Small intestine (tissue), 7 donors: ENCODE data around the gene ADSS2. TPM values are rescaled to one million over a fixed set of nuclear protein-coding genes. Genes with fewer than 3 reads are reported as not detected.

ENCODE experiments used
- DNase-seq, 2 donors: peaks; one replicate each; pipeline versions ENCODE4 v3.0.0 to v3.0.0-alpha.2; 2013
- FAIRE-seq: peaks from 2 replicates; lab custom pipeline; 2012; peaks lifted over from hg19 to GRCh38; lab: Jason Lieb, UNC
- H3K27ac ChIP-seq, 3 donors: one replicate each; pipeline ENCODE4 v1.5.1; 2013; ENCODE audit warnings: low read length in 2 of 3, mild to moderate bottlenecking in 2 of 3, control low read depth in 1 of 3, inconsistent platforms in 1 of 3, low read depth in 1 of 3, moderate library complexity in 1 of 3
- H3K27me3 ChIP-seq, 3 donors: one replicate each; pipeline ENCODE4 v1.6.1; 2013; ENCODE audit warnings: low read length in 3 of 3, inconsistent platforms in 1 of 3; ENCODE audit not compliant: control insufficient read depth in 3 of 3, insufficient read depth in 3 of 3
- H3K36me3 ChIP-seq, 3 donors: one replicate each; pipeline ENCODE4 v1.6.1; 2013; ENCODE audit warnings: low read length in 3 of 3, inconsistent platforms in 1 of 3, low read depth in 1 of 3, mild to moderate bottlenecking in 1 of 3, moderate library complexity in 1 of 3; ENCODE audit not compliant: control insufficient read depth in 3 of 3, insufficient read depth in 2 of 3
- H3K4me1 ChIP-seq, 3 donors: one replicate each; pipeline ENCODE4 v1.6.1; 2013; ENCODE audit warnings: low read length in 2 of 3, inconsistent platforms in 1 of 3, low read depth in 1 of 3, mild to moderate bottlenecking in 1 of 3, moderate library complexity in 1 of 3; ENCODE audit not compliant: control insufficient read depth in 3 of 3, insufficient read depth in 2 of 3
- H3K4me3 ChIP-seq, 3 donors: one replicate each; pipeline ENCODE4 v1.5.1; 2013; ENCODE audit warnings: low read length in 3 of 3, control low read depth in 1 of 3, inconsistent platforms in 1 of 3, low read depth in 1 of 3, mild to moderate bottlenecking in 1 of 3, moderate library complexity in 1 of 3
- H3K9me3 ChIP-seq, 2 donors: one replicate each; pipeline ENCODE4 v1.6.1; 2013; ENCODE audit warnings: low read depth in 1 of 2, low read length in 1 of 2; ENCODE audit not compliant: control insufficient read depth in 2 of 2, insufficient read depth in 1 of 2
- WGBS, 3 donors: extraction: QIAGEN DNeasy Blood & Tissue Kit; methylation state at CpG; one replicate each; pipeline ENCODE4 v1.1.7; 2013; 5-methylcytosine and 5-hydroxymethylcytosine counted together
- polyA plus RNA-seq, 4 donors: library from polyadenylated mRNA; stranded (reverse) in 3 of 4; unstranded in 1 of 4; fragments of 200-250 nt in 3 of 4; fragments of 120-200 nt in 1 of 4; gene quantifications; one replicate each; pipeline versions ENCODE4 v1.2.1 to v1.2.3, GENCODE V29; 2013
- donor health status: healthy with polysubstance abuse.
- donor health status: control.
- donor health status: control.
- donor health status: Bipolar disorder and iron deficiency.
- donor health status: healthy.

ADSS2 gene
- polyA plus RNA-seq, 4 donors = 18.1 to 56.2 (median 27.0) TPM

DNA sequence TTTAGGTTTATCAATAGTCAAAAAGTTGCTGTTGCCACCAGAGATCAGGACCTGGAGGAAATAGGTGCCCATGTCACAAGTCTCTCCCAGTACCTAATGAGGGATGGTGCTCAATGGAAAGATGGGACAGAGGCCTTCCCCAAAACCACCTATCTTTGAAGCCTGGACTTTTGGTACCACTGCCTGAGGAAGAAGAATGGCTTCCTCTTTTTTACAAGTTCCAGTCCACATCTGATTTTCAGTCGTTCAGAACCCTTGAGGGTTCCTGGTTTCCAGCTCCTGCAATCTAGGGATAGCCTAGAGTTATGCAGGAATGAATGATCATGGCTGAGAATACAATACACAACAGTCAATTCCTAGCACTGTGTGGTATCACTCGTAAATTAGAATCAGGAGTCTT lies 15.0 kb upstream of the ADSS2 start:
- Histone ChIP-seq H3K4me3 (no peak overlapping the region), H3K27ac (no peak overlapping the region), H3K9me3 (no peaks in the 10 kb centered on the region), H3K27me3 (no peaks in the 10 kb centered on the region), H3K4me1 (no peaks in the 10 kb centered on the region), H3K36me3 (no peaks in the 10 kb centered on the region)
- 80 to 91% (median 91%) methylated on average over 2 of the region's 2 CpGs for WGBS, 3 donors
- FAIRE-seq (no peak), DNase-seq (no peak)

DNA sequence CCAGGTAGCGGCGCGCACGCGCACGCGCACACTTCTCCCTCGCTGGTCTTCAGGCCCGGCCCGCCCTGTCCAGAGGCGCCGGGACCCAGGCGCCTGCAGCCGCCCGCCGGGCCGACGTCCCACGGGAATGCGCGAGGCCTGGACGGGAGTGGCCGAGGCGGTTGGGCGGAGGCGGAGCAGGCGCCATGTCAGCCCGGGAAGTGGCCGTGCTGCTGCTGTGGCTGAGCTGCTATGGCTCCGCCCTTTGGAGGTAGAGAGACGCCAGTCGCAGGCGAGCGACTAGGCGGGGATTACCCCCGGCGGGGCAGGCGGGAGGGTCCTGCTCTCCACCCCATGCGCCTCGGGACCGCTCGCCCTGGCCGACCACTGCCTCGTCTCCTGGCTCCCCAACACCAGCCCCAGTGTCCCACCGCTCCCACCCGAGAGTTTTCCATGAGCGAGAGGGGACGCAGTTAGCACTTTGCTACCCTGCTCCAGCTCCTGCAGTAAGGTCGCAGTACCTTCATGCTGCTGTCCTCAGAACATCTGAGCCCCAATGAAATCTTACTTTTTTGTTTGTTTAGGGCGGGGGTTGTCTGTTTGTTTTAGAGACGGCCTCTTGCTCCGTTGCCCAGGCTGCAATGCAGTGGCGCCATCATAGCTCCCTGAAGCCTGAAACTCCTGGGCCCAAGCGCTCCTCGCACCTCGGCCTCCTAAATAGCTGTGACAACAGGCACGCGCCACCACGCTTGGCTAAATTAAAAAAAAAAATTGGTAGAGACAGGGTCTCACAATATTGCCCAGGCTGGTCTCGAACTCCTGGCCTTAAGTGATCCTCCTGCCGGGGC lies 9.7 kb upstream of the ADSS2 start, which contains the start of gene CATSPERE:
CATSPERE (plus strand) TSS at position 29 of the 827 bp plus-strand sequence; CDS start at position 186, 157 bp downstream.
- peaks cover 0 to 8% (median 3%) of the 10 kb centered on the region in 3 donors for H3K4me1 ChIP-seq
- DNase-seq = peak; percentile 91 to 95
- H3K27me3 ChIP-seq = no peaks in the 10 kb centered on the region
- peak within 1 kb of the TSS; percentile 36 to 64 (median 53) for H3K4me3 ChIP-seq
- no peak for FAIRE-seq
- WGBS, 3 donors = 13 to 15% (median 15%) methylated on average over 57 to 61 of the region's 61 CpGs
- peak within 1 kb of the TSS; percentile 80 to 82 (median 82) for H3K27ac ChIP-seq
- H3K36me3 ChIP-seq = no peaks in the 10 kb centered on the region
- no peaks in the 10 kb centered on the region for H3K9me3 ChIP-seq

- H3K27ac ChIP-seq = no peak overlapping the region
- WGBS, 3 donors = 91 to 95% (median 93%) methylated on average over 4 of the region's 4 CpGs
- no peak overlapping the region for H3K4me3 ChIP-seq
- no peaks in the 10 kb centered on the region for H3K27me3 ChIP-seq
- peak in 1 of 2 donors; percentile 29 for DNase-seq
- no peaks in the 10 kb centered on the region for H3K36me3 ChIP-seq
- FAIRE-seq = no peak
- H3K9me3 ChIP-seq = no peaks in the 10 kb centered on the region
- H3K4me1 ChIP-seq = peaks cover 0 to 8% (median 3%) of the 10 kb centered on the region in 3 donors
These were observed 8.5 kb upstream of the ADSS2 start for GRCh38 chr1:244460197-244460596.

- Histone ChIP-seq H3K27ac (no peak overlapping the region), H3K4me1 (peaks cover 0 to 8% (median 3%) of the 10 kb centered on the region in 3 donors), H3K9me3 (no peaks in the 10 kb centered on the region), H3K27me3 (no peaks in the 10 kb centered on the region), H3K4me3 (no peak overlapping the region), H3K36me3 (no peaks in the 10 kb centered on the region)
- 93 to 100% (median 98%) methylated on average over 4 of the region's 4 CpGs for whole genome bisulfite sequencing, 3 donors
- no peak for DNase-seq
- no peak for FAIRE-seq
These were observed 7.1 kb upstream of the ADSS2 start for GRCh38 chr1:244458781-244459180.

DNA sequence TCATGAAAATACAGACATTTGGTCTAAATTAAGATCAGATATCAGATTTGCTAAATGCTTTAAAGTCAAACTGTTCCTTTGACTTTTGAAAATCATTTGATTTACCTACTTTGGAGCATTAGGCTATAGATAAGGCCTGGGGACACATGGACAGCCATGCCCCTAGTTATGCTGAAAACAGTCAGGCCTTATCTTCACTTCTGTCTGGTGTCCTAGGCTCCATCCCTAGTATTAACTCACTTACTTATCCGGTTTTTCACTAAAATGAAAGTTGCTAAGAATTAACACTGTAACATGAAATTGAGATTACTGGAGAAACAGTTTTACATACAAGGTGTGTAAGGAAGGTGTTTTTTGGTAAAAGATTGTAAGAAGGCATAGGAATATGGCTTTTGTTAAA lies 4.9 kb upstream of the ADSS2 start:
- no peaks in the 10 kb centered on the region for H3K27me3 ChIP-seq
- no peak overlapping the region for H3K4me3 ChIP-seq
- 82 to 88% (median 85%) methylated on average over 1 of the region's 1 CpG for WGBS, 3 donors
- no peak overlapping the region for H3K27ac ChIP-seq
- no peak for FAIRE-seq
- no peaks in the 10 kb centered on the region for H3K9me3 ChIP-seq
- no peaks in the 10 kb centered on the region for H3K36me3 ChIP-seq
- no peak for DNase-seq
- peaks cover 0 to 11% (median 3%) of the 10 kb centered on the region in 3 donors for H3K4me1 ChIP-seq

DNA sequence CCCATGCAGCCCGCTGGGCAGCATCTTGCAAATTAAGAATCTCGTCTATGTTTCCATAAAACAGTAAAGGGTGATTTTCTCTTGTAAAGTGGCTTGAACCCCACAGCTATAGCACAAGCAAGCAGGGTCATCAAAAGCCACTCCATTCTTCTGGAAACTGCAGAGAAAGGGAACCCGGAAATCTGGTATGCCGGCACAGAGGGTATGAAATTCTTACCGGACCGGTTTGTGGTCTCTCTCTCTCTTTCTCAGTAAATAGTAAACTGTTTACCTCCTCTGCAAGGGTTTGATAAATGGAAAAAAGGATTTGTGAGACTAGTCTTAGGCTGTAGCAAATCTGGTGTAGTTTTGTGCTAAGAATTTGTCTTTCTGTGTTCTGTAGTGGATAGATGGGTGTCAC lies 2.7 kb upstream of the ADSS2 start:
- H3K4me3 ChIP-seq = no peak overlapping the region
- no peaks in the 10 kb centered on the region for H3K27me3 ChIP-seq
- FAIRE-seq = no peak
- peaks cover 4 to 8% (median 7%) of the 10 kb centered on the region in 3 donors for H3K4me1 ChIP-seq
- no peak for DNase-seq
- WGBS, 3 donors = 76 to 85% (median 81%) methylated on average over 6 of the region's 6 CpGs
- no peaks in the 10 kb centered on the region for H3K36me3 ChIP-seq
- no peak overlapping the region for H3K27ac ChIP-seq
- H3K9me3 ChIP-seq = no peaks in the 10 kb centered on the region

- Histone ChIP-seq H3K36me3 (no peaks in the 10 kb centered on the region), H3K4me1 (peaks cover 4 to 9% (median 8%) of the 10 kb centered on the region in 3 donors), H3K27me3 (no peaks in the 10 kb centered on the region), H3K27ac (peak overlapping the region in 1 of 3 donors; percentile 98), H3K4me3 (peak overlapping the region in 2 of 3 donors; percentile 92 to 98), H3K9me3 (no peaks in the 10 kb centered on the region)
- peak; percentile 100 for DNase-seq
- FAIRE-seq = no peak
- WGBS, 3 donors = 5 to 6% (median 6%) methylated on average over 40 to 47 of the region's 47 CpGs
These were observed 464 bp upstream of the ADSS2 start for GRCh38 chr1:244451951-244452795.
